ENCODE results near the gene ADAM11. TPM values are rescaled to one million over a fixed set of nuclear protein-coding genes. Genes with fewer than 3 reads are reported as not detected.

Gene ADAM11
- total and polyA plus RNA-seq, 2 experiments from 2014 or later: 0.20 to 0.22 TPM

DNA sequence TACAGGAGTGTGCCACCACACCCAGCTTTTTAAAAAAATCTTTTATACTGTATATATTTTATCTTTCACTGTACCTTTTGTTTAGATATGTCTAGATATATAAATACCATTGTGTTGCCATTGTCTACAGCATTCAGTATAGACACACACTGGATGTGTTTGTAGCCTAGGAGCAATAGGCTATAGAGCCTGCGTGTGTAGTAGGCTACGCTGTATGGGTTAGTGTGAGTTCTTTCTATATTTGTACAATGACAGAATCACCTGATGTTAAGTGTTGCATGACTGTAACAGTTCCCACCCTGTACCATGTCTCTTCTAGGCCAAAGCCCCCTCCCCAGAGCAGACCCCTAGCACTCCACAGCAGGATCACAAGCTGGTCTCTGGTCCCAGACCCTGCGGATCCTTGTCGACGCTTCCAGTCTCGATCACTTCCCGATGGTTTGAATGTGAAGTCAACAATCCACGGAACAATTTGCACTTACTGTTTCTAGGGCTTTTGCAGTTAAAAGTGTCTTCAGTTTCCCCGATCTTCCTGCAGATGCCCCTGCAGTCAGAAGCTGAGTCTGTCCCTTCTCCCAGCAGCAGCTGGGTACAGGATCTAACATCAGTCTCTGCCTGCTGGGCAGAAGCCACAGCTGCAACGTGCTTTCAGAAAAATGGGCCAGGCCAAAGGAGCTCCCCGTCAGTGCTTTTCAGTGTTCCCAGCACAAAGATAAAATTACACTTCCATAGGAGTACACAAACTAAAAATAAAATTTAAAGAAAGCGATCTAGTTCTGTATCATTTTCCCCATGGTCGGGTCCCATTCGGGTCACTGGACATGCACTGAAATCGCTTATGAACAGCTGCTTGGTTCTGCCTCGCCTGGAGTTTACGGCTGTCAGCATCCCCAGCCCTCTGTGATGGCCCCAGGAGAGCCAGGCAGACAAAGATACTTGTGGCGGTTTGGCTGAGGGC, 35.4 kb downstream of the ADAM11 start:
- peaks cover 35% of the 10 kb centered on the region for H3F3A ChIP-seq (ENCODE audit: insufficient read depth)
- H3K9ac ChIP-seq: peak overlapping the region; percentile 48
- WGBS, 2 experiments (ENCODE audit: low coverage in 1 of 2, low lambda C conversion rate in 2 of 2, missing lambda C conversion rate in 2 of 2): 77 to 81% methylated on average over 18 of the region's 18 CpGs
- DNase-seq: no peak
- in situ Hi-C loops (cut with MboI): no loop called here
- H3K27ac ChIP-seq: peak overlapping the region; percentile 90
- no peaks in the 10 kb centered on the region for H3K27me3 ChIP-seq (replicated peaks; ENCODE audit: insufficient read depth)
- no peaks in the 10 kb centered on the region for H3K9me3 ChIP-seq (ENCODE audit: low read depth)
- peaks cover 28% of the 10 kb centered on the region for H3K4me1 ChIP-seq (ENCODE audit: insufficient read depth)
- H3K36me3 ChIP-seq (ENCODE audit: low read depth): peaks cover 9% of the 10 kb centered on the region; the same call in 1 of the 2 replicates
- no peaks in the 10 kb centered on the region for H4K20me1 ChIP-seq (ENCODE audit: insufficient read depth)
- H2AFZ ChIP-seq: peak overlapping the region; percentile 4; the same call in 1 of the 2 replicates
- TF ChIP-seq EZH2phosphoT487 (IDR thresholded peaks at IDR 0.05; ENCODE audit: insufficient read depth, low read depth): no peak
- no peak for TF ChIP-seq EZH2 (IDR thresholded peaks at IDR 0.05; ENCODE audit: insufficient read depth, poor library complexity, severe bottlenecking)
- peak overlapping the region; percentile 46 for H3K4me2 ChIP-seq (ENCODE audit: unreplicated experiment)
- H3K9me2 ChIP-seq (ENCODE audit: insufficient read depth): no peaks in the 10 kb centered on the region
- H3K4me3 ChIP-seq: no peak overlapping the region
- no peaks in the 10 kb centered on the region for H3K79me2 ChIP-seq (ENCODE audit: insufficient read depth)

GRCh38 chr17:44794851-44795413, 36.1 kb downstream of the ADAM11 start:
- peaks cover 28% of the 10 kb centered on the region for H3K4me1 ChIP-seq (ENCODE audit: insufficient read depth)

GRCh38 chr17:44795421-44795820, 36.6 kb downstream of the ADAM11 start:
- H4K20me1 ChIP-seq (ENCODE audit: insufficient read depth): no peaks in the 10 kb centered on the region

More at GRCh38 chr17:44794851-44795413, 36.1 kb downstream of the ADAM11 start:
- Histone ChIP-seq H3K4me3 (no peak overlapping the region), H3K27ac (peak overlapping the region; percentile 90), H3K4me2 (ENCODE audit: unreplicated experiment) (peak overlapping the region; percentile 49), H3K9me2 (ENCODE audit: insufficient read depth) (no peaks in the 10 kb centered on the region), H3K27me3 (replicated peaks; ENCODE audit: insufficient read depth) (no peaks in the 10 kb centered on the region), H3K36me3 (ENCODE audit: low read depth) (peaks cover 9% of the 10 kb centered on the region; the same call in 1 of the 2 replicates), H3K9me3 (ENCODE audit: low read depth) (no peaks in the 10 kb centered on the region), H3F3A (ENCODE audit: insufficient read depth) (peaks cover 35% of the 10 kb centered on the region), H3K9ac (peak overlapping the region; percentile 65), H3K79me2 (ENCODE audit: insufficient read depth) (peaks cover 5% of the 10 kb centered on the region), H2AFZ (peak overlapping the region; percentile 4; the same call in 1 of the 2 replicates), H4K20me1 (ENCODE audit: insufficient read depth) (no peaks in the 10 kb centered on the region)
- 5 to 9% methylated on average over 10 of the region's 10 CpGs for WGBS, 2 experiments (ENCODE audit: low coverage in 1 of 2, low lambda C conversion rate in 2 of 2, missing lambda C conversion rate in 2 of 2)
- TF ChIP-seq EZH2 (IDR thresholded peaks at IDR 0.05; ENCODE audit: insufficient read depth, poor library complexity, severe bottlenecking): no peak
- TF ChIP-seq EZH2phosphoT487 (IDR thresholded peaks at IDR 0.05; ENCODE audit: insufficient read depth, low read depth): peak; percentile 62; the same call in 1 of the 2 replicates
- peak; percentile 96 for DNase-seq
- in situ Hi-C loops (cut with MboI): no loop called here

DNA sequence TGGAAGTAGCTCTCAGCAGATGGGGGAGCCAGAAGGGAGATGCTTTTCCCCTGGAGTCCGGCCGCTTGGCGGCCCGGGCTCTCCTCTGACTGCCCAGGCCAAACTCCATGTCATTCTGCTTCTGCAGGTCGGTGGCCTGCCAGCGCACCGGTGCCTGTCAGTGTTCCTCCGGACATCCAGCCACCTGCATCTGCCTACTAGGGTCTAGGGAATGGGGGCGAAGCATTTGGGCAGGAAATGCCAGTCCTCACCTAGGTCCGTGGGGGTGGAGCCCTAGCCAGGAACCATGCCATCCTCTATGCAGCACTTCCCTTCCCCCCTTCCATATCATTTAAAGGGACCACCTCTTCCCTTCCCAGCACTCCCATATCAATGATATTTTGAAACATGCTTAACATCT, 37.1 kb downstream of the ADAM11 start:
- no peak for DNase-seq
- Histone ChIP-seq H3K9ac (no peak overlapping the region), H3K9me3 (ENCODE audit: low read depth) (no peaks in the 10 kb centered on the region), H3K79me2 (ENCODE audit: insufficient read depth) (peaks cover 15% of the 10 kb centered on the region), H3K4me1 (ENCODE audit: insufficient read depth) (peaks cover 28% of the 10 kb centered on the region), H3K27me3 (replicated peaks; ENCODE audit: insufficient read depth) (no peaks in the 10 kb centered on the region), H3K4me2 (ENCODE audit: unreplicated experiment) (peak overlapping the region; percentile 49), H3F3A (ENCODE audit: insufficient read depth) (peaks cover 35% of the 10 kb centered on the region), H2AFZ (no peak overlapping the region), H3K9me2 (ENCODE audit: insufficient read depth) (no peaks in the 10 kb centered on the region), H3K36me3 (ENCODE audit: low read depth) (peaks cover 9% of the 10 kb centered on the region; the same call in 1 of the 2 replicates), H3K27ac (peak overlapping the region; percentile 90), H3K4me3 (no peak overlapping the region), H4K20me1 (ENCODE audit: insufficient read depth) (no peaks in the 10 kb centered on the region)
- TF ChIP-seq EZH2phosphoT487 (IDR thresholded peaks at IDR 0.05; ENCODE audit: insufficient read depth, low read depth) (no peak), EZH2 (IDR thresholded peaks at IDR 0.05; ENCODE audit: insufficient read depth, poor library complexity, severe bottlenecking) (no peak)
- WGBS, 2 experiments (ENCODE audit: low coverage in 1 of 2, low lambda C conversion rate in 2 of 2, missing lambda C conversion rate in 2 of 2): 80 to 85% methylated on average over 8 to 10 of the region's 10 CpGs
- in situ Hi-C loops (cut with MboI): no loop called here

More at GRCh38 chr17:44795421-44795820, 36.6 kb downstream of the ADAM11 start:
- Histone ChIP-seq H3K9ac (peak overlapping the region; percentile 65), H3K9me3 (ENCODE audit: low read depth) (no peaks in the 10 kb centered on the region), H3K27ac (peak overlapping the region; percentile 90), H3K4me1 (ENCODE audit: insufficient read depth) (peaks cover 28% of the 10 kb centered on the region), H3K4me3 (no peak overlapping the region), H3K27me3 (replicated peaks; ENCODE audit: insufficient read depth) (no peaks in the 10 kb centered on the region), H3K36me3 (ENCODE audit: low read depth) (peaks cover 9% of the 10 kb centered on the region; the same call in 1 of the 2 replicates), H2AFZ (peak overlapping the region; percentile 4; the same call in 1 of the 2 replicates), H3K9me2 (ENCODE audit: insufficient read depth) (no peaks in the 10 kb centered on the region), H3K79me2 (ENCODE audit: insufficient read depth) (peaks cover 10% of the 10 kb centered on the region), H3K4me2 (ENCODE audit: unreplicated experiment) (peak overlapping the region; percentile 49), H3F3A (ENCODE audit: insufficient read depth) (peaks cover 35% of the 10 kb centered on the region)
- WGBS, 2 experiments (ENCODE audit: low coverage in 1 of 2, low lambda C conversion rate in 2 of 2, missing lambda C conversion rate in 2 of 2): 38 to 44% methylated on average over 9 of the region's 9 CpGs
- TF ChIP-seq EZH2 (IDR thresholded peaks at IDR 0.05; ENCODE audit: insufficient read depth, poor library complexity, severe bottlenecking) (no peak), EZH2phosphoT487 (IDR thresholded peaks at IDR 0.05; ENCODE audit: insufficient read depth, low read depth) (no peak)
- in situ Hi-C loops (cut with MboI): no loop called here
- DNase-seq: no peak

Data from GM23248 (cell line).